ENCODE results near the gene IDUA.

The IDUA gene

DNA sequence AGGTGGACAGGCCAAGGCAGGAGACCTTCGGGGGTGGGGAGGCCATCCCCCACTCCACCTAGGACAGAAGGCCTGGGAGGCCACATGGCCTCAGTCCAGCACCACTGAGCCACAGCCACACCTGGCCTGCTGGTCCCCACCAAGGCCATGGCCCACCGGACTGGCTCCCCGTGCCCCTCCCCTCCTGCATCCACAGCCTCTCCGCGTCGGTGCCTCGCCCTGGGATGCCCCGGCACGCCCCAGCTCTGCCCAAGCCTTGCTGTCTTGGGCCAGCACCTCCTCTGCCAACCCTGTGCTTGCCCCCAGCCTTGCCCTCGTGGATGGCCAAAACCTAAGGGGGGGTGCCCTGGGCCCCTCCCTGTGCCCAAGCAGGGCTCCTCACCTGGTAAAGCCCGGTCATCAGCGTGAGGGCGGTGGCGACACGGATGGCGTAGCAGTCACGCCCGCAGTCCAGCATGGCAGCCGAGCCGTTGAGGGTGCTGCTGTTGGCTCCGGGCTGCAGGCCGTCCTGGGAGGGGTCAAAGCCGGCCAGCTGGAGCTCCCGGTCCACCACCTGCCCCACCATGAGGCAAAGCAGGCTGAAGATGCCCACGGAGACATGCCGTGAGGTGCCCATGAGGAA is 4.0 kb downstream of the IDUA start:
- H3K4me3 ChIP-seq (ENCODE audit: low read length): no peak overlapping the region
- H3K4me1 ChIP-seq (ENCODE audit: low read length): peaks cover 23% of the 10 kb centered on the region
- no peak overlapping the region for H3K9ac ChIP-seq (ENCODE audit: low read length)
- H3K36me3 ChIP-seq (replicated peaks; ENCODE audit: low read depth, low read length): no peaks in the 10 kb centered on the region
- no peak for TF ChIP-seq EZH2phosphoT487 (IDR thresholded peaks at IDR 0.05; ENCODE audit: low read depth)
- TF ChIP-seq, protein P1, sequence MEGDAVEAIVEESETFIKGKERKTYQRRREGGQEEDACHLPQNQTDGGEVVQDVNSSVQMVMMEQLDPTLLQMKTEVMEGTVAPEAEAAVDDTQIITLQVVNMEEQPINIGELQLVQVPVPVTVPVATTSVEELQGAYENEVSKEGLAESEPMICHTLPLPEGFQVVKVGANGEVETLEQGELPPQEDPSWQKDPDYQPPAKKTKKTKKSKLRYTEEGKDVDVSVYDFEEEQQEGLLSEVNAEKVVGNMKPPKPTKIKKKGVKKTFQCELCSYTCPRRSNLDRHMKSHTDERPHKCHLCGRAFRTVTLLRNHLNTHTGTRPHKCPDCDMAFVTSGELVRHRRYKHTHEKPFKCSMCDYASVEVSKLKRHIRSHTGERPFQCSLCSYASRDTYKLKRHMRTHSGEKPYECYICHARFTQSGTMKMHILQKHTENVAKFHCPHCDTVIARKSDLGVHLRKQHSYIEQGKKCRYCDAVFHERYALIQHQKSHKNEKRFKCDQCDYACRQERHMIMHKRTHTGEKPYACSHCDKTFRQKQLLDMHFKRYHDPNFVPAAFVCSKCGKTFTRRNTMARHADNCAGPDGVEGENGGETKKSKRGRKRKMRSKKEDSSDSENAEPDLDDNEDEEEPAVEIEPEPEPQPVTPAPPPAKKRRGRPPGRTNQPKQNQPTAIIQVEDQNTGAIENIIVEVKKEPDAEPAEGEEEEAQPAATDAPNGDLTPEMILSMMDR (IDR thresholded peaks at IDR 0.05; ENCODE audit: low read depth, low read length): no peak
- H4K20me1 ChIP-seq (ENCODE audit: insufficient read depth, low read length): no peaks in the 10 kb centered on the region
- no peak overlapping the region for H3K4me2 ChIP-seq (ENCODE audit: low read length)
- no peaks in the 10 kb centered on the region for H3K9me3 ChIP-seq (ENCODE audit: insufficient read depth, low read length)
- H3K27ac ChIP-seq (ENCODE audit: low read length): no peak overlapping the region
- no peak overlapping the region for H2AFZ ChIP-seq (ENCODE audit: low read depth, low read length)
- H3K79me2 ChIP-seq (ENCODE audit: low read length): no peaks in the 10 kb centered on the region
- H3K27me3 ChIP-seq (ENCODE audit: low read depth, low read length): no peaks in the 10 kb centered on the region

DNA sequence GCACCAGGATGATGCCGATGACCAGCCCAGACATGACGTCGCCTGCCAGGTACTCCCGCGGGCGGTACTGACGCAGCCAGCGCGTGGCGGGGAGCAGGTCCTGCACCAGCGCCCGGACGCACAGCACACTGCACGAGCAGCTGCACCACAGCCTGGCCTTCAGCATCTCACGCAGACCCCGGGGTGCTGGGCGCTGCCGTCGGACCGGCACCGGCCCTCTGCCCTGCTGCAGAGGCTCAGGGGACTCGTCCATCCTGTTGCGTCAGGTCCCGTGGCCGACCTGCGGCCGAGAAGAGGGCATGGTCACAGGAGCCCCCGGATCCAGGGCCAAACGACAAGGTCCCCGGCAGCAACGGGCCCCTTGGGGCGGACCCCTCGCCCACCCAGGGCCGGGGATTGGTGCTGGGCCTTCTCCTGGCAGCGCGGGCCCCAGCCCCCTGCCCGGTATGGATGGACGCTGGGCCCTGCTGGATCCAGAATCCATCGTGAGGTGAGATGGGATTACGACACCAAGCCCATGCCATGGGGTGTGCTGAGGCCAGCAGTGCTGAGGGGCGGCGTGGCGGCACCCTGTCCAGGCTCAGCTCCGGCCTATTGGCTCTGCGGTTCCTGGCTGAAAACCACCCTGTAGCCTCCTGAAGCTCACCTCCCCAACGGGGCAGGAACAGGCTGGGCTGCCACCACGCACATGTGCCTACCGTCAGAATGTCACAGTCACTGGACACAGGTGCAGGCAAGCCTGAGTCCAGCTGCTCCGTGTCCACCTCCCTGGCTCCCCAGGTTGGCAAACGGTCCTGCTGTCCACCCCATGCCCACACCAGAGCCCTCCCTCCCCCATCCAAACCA is 4.8 kb downstream of the IDUA start:
- TF ChIP-seq EZH2phosphoT487 (IDR thresholded peaks at IDR 0.05; ENCODE audit: low read depth): no peak
- TF ChIP-seq, protein P1 (IDR thresholded peaks at IDR 0.05; ENCODE audit: low read depth, low read length): no peak
- H3K4me3 ChIP-seq (ENCODE audit: low read length): peak overlapping the region; percentile 73

DNA sequence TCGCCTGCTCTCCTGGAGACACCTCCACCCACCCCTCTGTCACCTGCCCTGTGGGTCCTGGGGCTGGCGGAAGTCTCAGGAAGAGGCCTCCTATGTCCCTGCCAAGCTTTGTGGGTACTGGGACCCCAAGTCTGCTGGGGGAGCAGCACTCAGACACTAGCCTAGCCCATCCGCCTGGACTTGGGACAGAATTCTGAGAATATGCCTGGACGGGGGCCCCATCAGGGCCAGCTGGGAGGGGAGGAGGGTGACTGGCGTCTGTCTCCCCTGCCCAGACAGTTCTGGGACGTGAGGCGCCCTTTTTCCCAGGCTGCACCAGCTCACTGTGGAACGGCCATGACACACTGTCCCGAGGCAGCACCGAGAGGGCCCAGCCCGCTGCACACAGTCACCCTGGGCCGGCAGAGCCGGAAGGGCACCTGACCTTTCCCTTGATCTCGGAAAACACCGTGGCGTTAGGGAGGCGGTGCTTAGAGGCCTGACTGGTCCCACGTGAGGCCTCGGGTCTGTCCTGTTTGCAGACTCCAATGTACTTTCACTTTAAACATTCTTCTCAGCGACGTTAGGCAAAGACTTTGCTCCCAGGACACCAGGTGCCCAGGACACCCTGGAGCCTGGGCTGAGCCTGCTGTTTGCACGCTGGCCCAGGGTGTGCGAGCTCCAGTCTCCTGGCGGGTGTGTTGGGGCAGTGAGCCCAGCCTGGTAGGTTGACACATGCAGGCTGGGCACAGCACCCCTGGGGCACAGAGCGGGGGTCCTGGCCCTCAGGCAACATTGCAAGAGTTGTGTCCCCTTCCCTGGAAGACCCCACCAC is 5.7 kb downstream of the IDUA start:
- peak overlapping the region; percentile 91 for H2AFZ ChIP-seq (ENCODE audit: low read depth, low read length)
- no peaks in the 10 kb centered on the region for H3K79me2 ChIP-seq (ENCODE audit: low read length)
- H3K36me3 ChIP-seq (replicated peaks; ENCODE audit: low read depth, low read length): no peaks in the 10 kb centered on the region
- H3K27me3 ChIP-seq (ENCODE audit: low read depth, low read length): peaks cover 7% of the 10 kb centered on the region
- TF ChIP-seq, protein P1 (IDR thresholded peaks at IDR 0.05; ENCODE audit: low read depth, low read length): no peak
- no peak for TF ChIP-seq EZH2phosphoT487 (IDR thresholded peaks at IDR 0.05; ENCODE audit: low read depth)
- peak overlapping the region; percentile 73 for H3K4me3 ChIP-seq (ENCODE audit: low read length)
- H3K4me2 ChIP-seq (ENCODE audit: low read length): peak overlapping the region; percentile 98
- H3K27ac ChIP-seq (ENCODE audit: low read length): peak overlapping the region; percentile 35
- no peaks in the 10 kb centered on the region for H4K20me1 ChIP-seq (ENCODE audit: insufficient read depth, low read length)
- H3K9me3 ChIP-seq (ENCODE audit: insufficient read depth, low read length): no peaks in the 10 kb centered on the region
- H3K4me1 ChIP-seq (ENCODE audit: low read length): peaks cover 17% of the 10 kb centered on the region
- peak overlapping the region; percentile 72 for H3K9ac ChIP-seq (ENCODE audit: low read length)

More for the DNA sequence above, 4.8 kb downstream of the IDUA start:
- H2AFZ ChIP-seq (ENCODE audit: low read depth, low read length): no peak overlapping the region
- H3K9ac ChIP-seq (ENCODE audit: low read length): peak overlapping the region; percentile 72
- H3K4me1 ChIP-seq (ENCODE audit: low read length): peaks cover 18% of the 10 kb centered on the region
- no peaks in the 10 kb centered on the region for H4K20me1 ChIP-seq (ENCODE audit: insufficient read depth, low read length)
- H3K79me2 ChIP-seq (ENCODE audit: low read length): no peaks in the 10 kb centered on the region
- peak overlapping the region; percentile 98 for H3K4me2 ChIP-seq (ENCODE audit: low read length)
- H3K27ac ChIP-seq (ENCODE audit: low read length): 0 out of 2 replicates have a peak overlapping the region, but pooled peaks have one; percentile 35
- no peaks in the 10 kb centered on the region for H3K36me3 ChIP-seq (replicated peaks; ENCODE audit: low read depth, low read length)
- H3K27me3 ChIP-seq (ENCODE audit: low read depth, low read length): peaks cover 2% of the 10 kb centered on the region; the same call in 1 of the 2 replicates
- H3K9me3 ChIP-seq (ENCODE audit: insufficient read depth, low read length): no peaks in the 10 kb centered on the region

Measured in OCI-LY3 (cell line).